Ovary (tissue), 9 donors: Measurements from ENCODE around the gene MPDU1. TPM values are rescaled to one million over a fixed set of nuclear protein-coding genes. Genes with fewer than 3 reads are reported as not detected.

Source experiments
- DNase-seq, 5 donors: peaks; one replicate each; pipeline ENCODE4 v3.0.0-alpha.2; 2019 to 2020
- H3K27ac ChIP-seq, 2 donors: fragments of 200-600 bp; one replicate each; pipeline versions ENCODE4 v1.5.1 to v1.8.0; 2019 to 2022
- H3K27me3 ChIP-seq: fragments of 200-600 bp; one replicate; pipeline ENCODE4 v1.8.0; 2022
- H3K36me3 ChIP-seq: fragments of 200-600 bp; sonication (generic); one replicate; pipeline ENCODE4 v1.5.1; 2019
- H3K4me1 ChIP-seq: one replicate; pipeline ENCODE4 v1.8.1; 2013; ENCODE audit warnings: mild to moderate bottlenecking, moderate library complexity; ENCODE audit not compliant: insufficient read depth
- H3K4me3 ChIP-seq: fragments of 200-600 bp; sonication (generic); one replicate; pipeline ENCODE4 v1.5.1; 2017
- H3K9me3 ChIP-seq, 2 donors: fragments of 200-600 bp in 1 of 2; sonication (generic) in 1 of 2; one replicate each; pipeline versions ENCODE4 v1.5.1 to v1.8.1; 2013 to 2019; ENCODE audit warnings: mild to moderate bottlenecking in 1 of 2, moderate library complexity in 1 of 2
- CTCF ChIP-seq, 3 donors: fragments of 450-650 bp in 2 of 3; fragments of 200-600 bp in 1 of 3; IDR thresholded peaks; one replicate each; pipeline versions ENCODE4 v1.5.1 to v1.8.0; 2016 to 2022; ENCODE audit warnings: antibody characterized with exemption in 3 of 3, mild to moderate bottlenecking in 1 of 3
- EP300 ChIP-seq: sonication (generic); formaldehyde crosslinking; IDR thresholded peaks from one replicate; pipeline ENCODE4 v1.6.1; 2017; ENCODE audit warnings: antibody characterized with exemption
- POLR2A ChIP-seq: fragments of 450-650 bp; IDR thresholded peaks from one replicate; pipeline ENCODE4 v1.6.1; 2017; ENCODE audit warnings: antibody characterized with exemption, mild to moderate bottlenecking, moderate library complexity
- WGBS, 3 donors: extraction: QIAGEN DNeasy Blood & Tissue Kit in 1 of 3; methylation state at CpG; one replicate each; pipeline versions ENCODE4 v1.1.5 to v1.1.7; 2013 to 2017; 5-methylcytosine and 5-hydroxymethylcytosine counted together
- intact Hi-C, 4 donors: fragments of 100-400 bp; cut with DNase I; formaldehyde crosslinking; loops; one replicate each; pipeline versions ENCODE4 v1.11.0 to v1.15.1; 2022 to 2023
- polyA plus RNA-seq, 2 donors: library from polyadenylated mRNA; stranded (reverse); fragments of 200-250 nt in 1 of 2; fragments of 350-450 nt in 1 of 2; fragmentation: Illumina TruSeq in 1 of 2; extraction: RNeasy Lipid Tissue Mini Kit (QIAGEN cat#74804) in 1 of 2; gene quantifications; one replicate each; pipeline ENCODE4 v1.2.3, GENCODE V29; 2013 to 2014
- total RNA-seq, 7 donors: library from RNA; depleted of rRNA in 2 of 7; stranded (reverse); fragments of >200 nt in 2 of 7; fragmentation: NEBNext Ultra II Directional in 3 of 7; extraction: Animal tissue kit (Norgen Biotek cat#: 25700) in 3 of 7; gene quantifications; one replicate each; pipeline versions ENCODE4 v1.1.0 to v1.2.4, GENCODE V29; 2016 to 2023
- donor health status: DM: no; HTN: no; CAD: no; lungs with moderate emphysema.
- donor health status: DM: no; HTN: no; CAD: no.
- donor health status: Bipolar disorder and iron deficiency.
- donor health status: DM: yes; HTN: yes; CAD: no.
- donor health status: DM: no; HTN: no; CAD: no.
- donor health status: DM: yes; HTN: yes; CAD: no.

The MPDU1 gene
- total and polyA plus RNA-seq, 9 donors, result 13.0 to 87.9 (median 21.0) TPM

GRCh38 chr17:7561589-7562207, 22.0 kb upstream of the MPDU1 start, which contains the start of gene SENP3:
TSS of gene SENP3 (plus strand) at chr17:7561919. CDS start at chr17:7563077, 1,158 bp downstream.
- 0 to 1% (median 1%) methylated on average over 72 to 82 of the region's 82 CpGs for WGBS, 3 donors

GRCh38 chr17:7562208-7562605, 21.4 kb upstream of the MPDU1 start:
- peaks cover 25% of the 10 kb centered on the region for H3K4me1 ChIP-seq
- H3K9me3 ChIP-seq, result no peaks in the 10 kb centered on the region

More at GRCh38 chr17:7561589-7562207, 22.0 kb upstream of the MPDU1 start, which contains the start of gene SENP3:
- Histone ChIP-seq H3K27ac (peak within 1 kb of the TSS; percentile 67 to 99), H3K4me3 (peak within 1 kb of the TSS; percentile 89), H3K27me3 (no peaks in the 10 kb centered on the region), H3K9me3 (no peaks in the 10 kb centered on the region), H3K4me1 (peaks cover 27% of the 10 kb centered on the region), H3K36me3 (no peaks in the 10 kb centered on the region)
- intact Hi-C loops, result loop anchor here in 3 of 4 donors (2.0 to 10.0 kb wide), 5 partner anchors 47 to 209 kb away; partner anchors contain the start of genes KCTD11 (in 2 of the 3) and TMEM95 (in 1 of the 3)
- TF ChIP-seq POLR2A (peak; percentile 62), CTCF (IDR thresholded peaks at IDR 0.05) (peak in 1 of 3 donors; percentile 33), EP300 (no peak)
- peak; percentile 89 to 94 (median 92) for DNase-seq

GRCh38 chr17:7563115-7563869, 20.4 kb upstream of the MPDU1 start:
- intact Hi-C loops, result loop anchor here in 3 of 4 donors (5.0 to 10.0 kb wide), 3 partner anchors 51 to 211 kb away; partner anchors contain the start of genes KCTD11 (in 2 of the 3) and TMEM95 (in 1 of the 3)
- Histone ChIP-seq H3K4me1 (peaks cover 21% of the 10 kb centered on the region), H3K4me3 (no peak overlapping the region), H3K27ac (no peak overlapping the region), H3K27me3 (no peaks in the 10 kb centered on the region), H3K9me3 (no peaks in the 10 kb centered on the region), H3K36me3 (no peaks in the 10 kb centered on the region)
- 80 to 83% (median 81%) methylated on average over 30 of the region's 30 CpGs for whole genome bisulfite sequencing, 3 donors
- TF ChIP-seq EP300 (no peak), POLR2A (no peak), CTCF (IDR thresholded peaks at IDR 0.05) (no peak)
- no peak for DNase-seq

More at GRCh38 chr17:7562208-7562605, 21.4 kb upstream of the MPDU1 start:
- Histone ChIP-seq H3K4me3 (peak overlapping the region; percentile 89), H3K36me3 (no peaks in the 10 kb centered on the region), H3K27ac (peak overlapping the region; percentile 67 to 99), H3K27me3 (no peaks in the 10 kb centered on the region)
- intact Hi-C loops, result loop anchor here in 3 of 4 donors (5.0 to 10.0 kb wide), 3 partner anchors 50 to 210 kb away; partner anchors contain the start of genes KCTD11 (in 2 of the 3) and TMEM95 (in 1 of the 3)
- 0 to 1% (median 1%) methylated on average over 21 to 28 of the region's 28 CpGs for WGBS, 3 donors
- no peak for TF ChIP-seq POLR2A
- no peak for TF ChIP-seq CTCF (IDR thresholded peaks at IDR 0.05)
- no peak for TF ChIP-seq EP300
- DNase-seq, result no peak

- no peak overlapping the region for H3K27ac ChIP-seq
These were observed 14.1 kb upstream of the MPDU1 start for GRCh38 chr17:7569571-7569970.

More at GRCh38 chr17:7569571-7569970, 14.1 kb upstream of the MPDU1 start:
- Histone ChIP-seq H3K36me3 (no peaks in the 10 kb centered on the region), H3K4me3 (no peak overlapping the region), H3K4me1 (peaks cover 1% of the 10 kb centered on the region), H3K9me3 (no peaks in the 10 kb centered on the region), H3K27me3 (no peaks in the 10 kb centered on the region)
- DNase-seq, result no peak
- 78 to 79% (median 78%) methylated on average over 5 of the region's 5 CpGs for WGBS, 3 donors
- TF ChIP-seq CTCF (IDR thresholded peaks at IDR 0.05) (no peak), EP300 (no peak), POLR2A (no peak)
- intact Hi-C loops, result loop anchor here in 1 of 4 donors (10.0 kb wide), 1 partner anchor 215 kb away; the partner anchor contains the start of genes KCTD11 and TMEM95
